Nephron progenitor cell (in vitro differentiated cells): ENCODE data around the gene ITPK1.

Experiments used
- DNase-seq: peaks from one replicate; pipeline ENCODE4 v3.0.0; 2021
- H3K27ac Mint-ChIP-seq: 2 replicates; pipeline ENCODE4 v1.8.0; 2021; ENCODE audit warnings: mild to moderate bottlenecking, moderate library complexity, mixed read lengths
- H3K27me3 Mint-ChIP-seq: 2 replicates; pipeline ENCODE4 v1.8.0; 2021; ENCODE audit warnings: mild to moderate bottlenecking, low read depth, mixed read lengths; ENCODE audit not compliant: poor library complexity
- H3K36me3 Mint-ChIP-seq: 2 replicates; pipeline ENCODE4 v1.8.0; 2021; ENCODE audit warnings: low read depth, mixed read lengths
- H3K4me1 Mint-ChIP-seq: 2 replicates; pipeline ENCODE4 v1.8.0; 2021; ENCODE audit warnings: mixed read lengths
- H3K4me3 Mint-ChIP-seq: 2 replicates; pipeline ENCODE4 v1.8.0; 2021; ENCODE audit warnings: mild to moderate bottlenecking, moderate library complexity, mixed read lengths
- H3K9me3 Mint-ChIP-seq: 2 replicates; pipeline ENCODE4 v1.8.0; 2021; ENCODE audit warnings: mild to moderate bottlenecking, moderate library complexity, mixed read lengths
- CTCF ChIP-seq: fragments of 200-600 bp; sonication (generic); IDR thresholded peaks from 2 replicates; pipeline ENCODE4 v1.5.0; 2021; ENCODE audit warnings: antibody characterized with exemption

Gene ITPK1

GRCh38 chr14:92988786-92989755 is 126.7 kb downstream of the ITPK1 start:
- Mint-ChIP-seq H3K36me3 (peaks cover 3% of the 10 kb centered on the region), H3K4me3 (no peak overlapping the region), H3K4me1 (peaks cover 29% of the 10 kb centered on the region), H3K27ac (no peak overlapping the region), H3K27me3 (peaks cover 5% of the 10 kb centered on the region), H3K9me3 (no peaks in the 10 kb centered on the region)
- TF ChIP-seq CTCF, result no peak
- no peak for DNase-seq

GRCh38 chr14:92987713-92988510 is 127.8 kb downstream of the ITPK1 start:
- no peak for TF ChIP-seq CTCF
- H3K4me1 Mint-ChIP-seq, result peaks cover 33% of the 10 kb centered on the region
- H3K4me3 Mint-ChIP-seq, result no peak overlapping the region
- H3K9me3 Mint-ChIP-seq, result no peaks in the 10 kb centered on the region
- peaks cover 5% of the 10 kb centered on the region for H3K27me3 Mint-ChIP-seq
- H3K27ac Mint-ChIP-seq, result no peak overlapping the region
- H3K36me3 Mint-ChIP-seq, result no peaks in the 10 kb centered on the region
- no peak for DNase-seq

- peaks cover 38% of the 10 kb centered on the region for H3K4me1 Mint-ChIP-seq
- TF ChIP-seq CTCF, result no peak
- no peaks in the 10 kb centered on the region for H3K36me3 Mint-ChIP-seq
- no peaks in the 10 kb centered on the region for H3K9me3 Mint-ChIP-seq
- no peak overlapping the region for H3K27ac Mint-ChIP-seq
- DNase-seq, result no peak
- H3K4me3 Mint-ChIP-seq, result no peak overlapping the region
- peaks cover 5% of the 10 kb centered on the region for H3K27me3 Mint-ChIP-seq
Measured at GRCh38 chr14:92987148-92987570, 128.6 kb downstream of the ITPK1 start.

GRCh38 chr14:92986254-92987147 is 129.2 kb downstream of the ITPK1 start:
- Mint-ChIP-seq H3K27ac (no peak overlapping the region), H3K27me3 (peaks cover 5% of the 10 kb centered on the region), H3K9me3 (no peaks in the 10 kb centered on the region), H3K4me1 (peaks cover 32% of the 10 kb centered on the region), H3K36me3 (peaks cover 3% of the 10 kb centered on the region), H3K4me3 (no peak overlapping the region)
- no peak for DNase-seq
- TF ChIP-seq CTCF, result no peak

DNA sequence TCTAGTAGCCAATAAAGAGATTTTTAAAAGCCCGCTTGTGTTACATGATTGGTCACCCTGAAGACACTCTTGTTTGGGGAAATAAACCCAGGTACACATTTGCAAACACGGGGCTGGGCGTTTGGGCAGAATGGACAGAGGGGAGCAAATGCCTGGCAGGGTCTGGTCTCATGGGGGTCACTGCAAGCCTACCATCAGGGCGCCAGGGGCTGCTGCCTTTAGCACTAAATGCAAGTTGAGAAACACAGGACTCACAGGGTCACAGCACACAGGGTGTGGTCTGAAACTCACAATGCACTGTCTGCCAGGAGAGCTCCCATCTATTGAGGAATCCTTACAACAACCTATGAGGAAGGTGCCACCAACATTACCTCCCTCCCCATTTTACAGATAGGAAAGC is 130.2 kb downstream of the ITPK1 start:
- Mint-ChIP-seq H3K4me1 (peaks cover 24% of the 10 kb centered on the region), H3K9me3 (peaks cover 9% of the 10 kb centered on the region), H3K4me3 (no peak overlapping the region), H3K36me3 (peaks cover 10% of the 10 kb centered on the region), H3K27me3 (peaks cover 9% of the 10 kb centered on the region), H3K27ac (no peak overlapping the region)
- DNase-seq, result no peak
- TF ChIP-seq CTCF, result no peak
